NCI-H1694 (cell line): ENCODE data around the gene NLGN1.

Experiments used
- DNase-seq: peaks from one replicate; lab custom pipeline; 2025; lab: John Stamatoyannopoulos, UW

NLGN1 gene

DNA sequence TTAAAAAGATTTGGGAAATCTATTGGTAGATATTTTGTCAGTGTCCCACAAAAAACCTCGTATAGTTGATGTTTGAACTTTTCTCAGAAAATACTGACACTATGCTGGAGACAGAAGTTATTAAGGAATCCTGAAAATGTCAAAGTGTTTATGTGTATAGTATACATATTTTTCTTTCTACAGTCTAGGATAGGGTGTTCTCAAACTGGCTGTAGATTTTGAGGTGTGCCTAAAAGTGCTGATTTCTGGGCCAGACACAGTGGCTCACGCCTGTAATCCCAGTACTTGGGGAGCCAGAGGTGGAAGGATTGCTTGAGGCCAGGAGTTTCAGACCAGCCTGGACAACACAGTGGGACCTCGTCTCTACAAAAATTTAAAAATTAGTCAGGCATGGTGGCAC is 322.0 kb downstream of the NLGN1 start:
- no peak for DNase-seq

DNA sequence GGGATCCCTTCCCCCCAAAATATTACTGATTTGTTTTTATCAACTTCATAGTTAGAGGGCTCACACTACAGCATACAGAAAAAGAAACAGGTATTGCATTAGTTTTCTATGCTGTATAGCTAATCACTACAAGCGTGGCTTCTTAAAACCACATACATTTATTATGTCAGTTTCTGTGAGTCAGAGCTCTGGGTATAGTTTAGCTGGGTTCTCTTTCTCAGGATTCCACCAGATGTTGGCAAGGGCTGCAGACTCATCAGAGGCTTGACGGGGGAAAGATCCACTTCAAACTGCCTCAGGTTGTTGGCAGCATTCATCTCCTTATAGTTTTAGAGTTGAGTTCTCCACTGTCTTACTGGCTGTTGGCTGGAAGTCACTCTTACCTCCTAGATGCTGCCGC is 328.0 kb downstream of the NLGN1 start:
- DNase-seq: no peak

DNA sequence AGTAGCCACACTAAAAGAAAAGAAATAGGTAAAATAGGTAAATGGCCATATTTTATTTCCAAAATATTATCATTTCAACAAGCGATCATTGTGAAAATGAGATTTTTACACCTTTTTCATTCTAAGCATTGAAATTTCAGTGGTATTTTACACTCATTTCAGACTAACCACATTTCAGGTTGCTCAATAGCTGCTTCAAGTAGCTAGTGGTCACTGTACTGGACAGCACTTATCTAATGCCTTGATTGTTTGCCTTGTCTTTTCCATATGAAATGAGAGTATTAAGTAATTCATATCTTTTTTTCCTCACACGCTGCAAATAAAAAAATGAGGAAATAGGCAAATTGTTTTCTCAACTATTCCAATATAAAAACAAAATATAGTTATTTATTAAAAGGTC is 332.8 kb downstream of the NLGN1 start:
- no peak for DNase-seq

DNA sequence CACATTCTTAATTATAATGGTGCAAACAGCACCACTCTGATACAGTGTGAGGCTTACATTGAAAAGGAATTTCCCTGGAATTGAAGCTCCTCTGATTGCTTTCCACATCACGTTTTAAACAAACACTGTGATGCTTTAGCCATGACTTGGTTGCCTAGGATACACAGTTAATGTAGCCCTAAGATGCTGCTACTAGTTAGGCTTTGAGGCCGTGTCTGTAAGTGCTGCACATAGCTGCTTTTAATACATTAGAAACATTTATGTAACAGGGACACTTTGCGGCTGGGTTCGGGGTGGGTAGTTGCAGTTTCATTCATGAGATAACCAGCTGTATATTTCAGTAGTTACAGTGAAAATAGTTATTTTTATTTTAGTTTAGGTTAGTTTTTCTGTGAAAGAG is 334.7 kb downstream of the NLGN1 start:
- no peak for DNase-seq

GRCh38 chr3:173733029-173733652 is 335.6 kb downstream of the NLGN1 start:
- peak; percentile 42 for DNase-seq

DNA sequence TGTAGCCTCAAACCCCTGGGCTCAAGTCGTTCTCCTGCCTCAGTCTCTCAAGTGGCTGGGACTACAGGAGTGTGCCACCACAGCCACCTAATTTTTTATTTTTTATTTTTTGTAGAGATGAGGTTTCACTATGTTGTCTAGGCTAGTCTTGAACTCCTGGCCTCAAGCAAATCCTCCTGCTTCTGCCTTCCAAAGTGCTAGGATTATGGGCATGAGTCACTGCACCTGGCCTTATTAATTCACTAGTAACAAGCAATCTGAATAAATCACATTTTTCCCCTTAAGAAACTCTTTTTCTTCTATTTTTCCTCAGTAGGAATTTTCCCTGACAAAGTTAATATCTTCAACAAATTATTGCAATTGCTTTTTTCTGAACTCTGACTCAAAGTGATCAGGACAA is 336.9 kb downstream of the NLGN1 start:
- no peak for DNase-seq

- no peak for DNase-seq
These were observed 337.4 kb downstream of the NLGN1 start for GRCh38 chr3:173734895-173735294.

GRCh38 chr3:173735841-173736240 is 338.3 kb downstream of the NLGN1 start:
- DNase-seq: no peak

- DNase-seq: no peak
These were observed 339.7 kb downstream of the NLGN1 start for GRCh38 chr3:173737167-173737808.

DNA sequence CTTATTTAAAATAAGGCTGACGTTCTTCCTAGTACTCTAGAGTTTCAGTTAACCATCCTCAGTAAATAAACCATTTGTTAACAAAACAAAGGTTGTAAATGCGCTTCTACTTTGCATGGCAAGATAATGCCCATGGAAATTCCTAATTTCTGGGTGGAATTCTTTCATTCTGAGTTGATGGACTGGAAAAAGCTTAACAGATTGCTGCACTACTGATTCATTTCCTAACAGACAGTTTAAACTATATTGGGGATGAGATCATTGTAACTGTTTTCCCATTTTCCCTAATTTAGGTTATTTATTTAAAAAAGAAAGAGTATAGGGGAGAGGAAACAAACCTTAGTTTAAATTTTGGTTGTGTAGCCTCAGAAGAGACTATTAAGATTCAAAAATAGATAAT is 342.2 kb downstream of the NLGN1 start:
- DNase-seq: no peak

GRCh38 chr3:173742491-173742890 is 344.9 kb downstream of the NLGN1 start:
- no peak for DNase-seq

GRCh38 chr3:173743111-173743510 is 345.6 kb downstream of the NLGN1 start:
- no peak for DNase-seq

DNA sequence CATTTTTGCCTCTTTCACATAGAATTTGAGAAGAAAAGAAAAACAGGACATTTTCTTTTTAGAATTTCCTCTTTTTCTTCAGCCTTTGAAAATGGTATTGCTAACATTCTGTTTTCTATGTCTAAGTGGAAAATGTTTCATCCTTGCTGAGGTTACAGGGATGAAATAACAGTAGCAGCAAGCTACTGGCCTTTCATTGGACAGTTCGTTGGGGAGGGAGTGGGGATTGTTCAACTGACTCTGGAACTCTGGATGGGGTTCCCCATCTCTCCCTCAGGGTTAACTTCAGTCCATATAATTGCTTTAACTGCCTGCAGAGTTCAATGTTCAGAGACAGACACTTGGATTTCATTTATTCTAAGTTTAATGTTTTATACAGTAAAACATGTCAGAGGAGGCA is 346.0 kb downstream of the NLGN1 start:
- no peak for DNase-seq

- no peak for DNase-seq
These were observed 346.9 kb downstream of the NLGN1 start for GRCh38 chr3:173744479-173744878.

DNA sequence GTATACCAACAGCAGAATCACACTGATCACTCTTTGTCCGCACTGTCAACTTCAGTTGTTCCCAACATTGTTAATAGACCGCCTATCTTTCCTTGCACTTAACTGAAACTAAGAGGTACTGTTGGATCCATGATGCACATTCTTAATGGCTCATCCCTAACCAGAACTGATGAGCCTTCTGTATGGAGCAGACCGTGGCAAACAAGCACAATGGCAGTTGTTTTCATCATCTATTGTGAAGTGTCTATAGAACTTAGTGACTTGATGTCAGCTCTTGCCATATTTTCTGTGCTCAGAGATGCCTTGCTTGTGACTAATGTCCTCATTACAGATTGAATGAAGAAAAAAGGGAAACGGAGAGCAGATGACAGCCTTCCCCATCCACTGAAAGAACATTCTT is 347.4 kb downstream of the NLGN1 start:
- DNase-seq: no peak

- no peak for DNase-seq
These were observed 348.6 kb downstream of the NLGN1 start for GRCh38 chr3:173745952-173746682.

DNA sequence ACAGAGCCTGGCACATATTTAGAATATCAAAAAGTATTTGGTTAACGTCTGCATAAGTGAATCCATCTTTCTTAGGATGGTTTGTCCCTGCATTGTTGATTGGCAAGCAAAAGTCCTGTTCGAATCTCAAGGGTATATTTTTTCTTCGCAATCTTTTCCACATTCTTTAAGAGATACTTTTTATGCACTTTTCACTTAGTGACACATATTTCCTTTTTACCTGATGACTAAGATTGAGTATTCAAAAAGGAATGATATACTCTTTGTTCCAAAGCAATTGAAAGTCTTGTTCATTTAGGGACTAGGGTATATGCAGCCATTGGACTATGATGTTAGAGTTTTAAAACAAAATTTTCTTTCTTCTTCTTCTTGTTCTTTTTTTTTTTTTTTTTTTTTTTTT is 349.9 kb downstream of the NLGN1 start:
- DNase-seq: no peak

- no peak for DNase-seq
These were observed 350.6 kb downstream of the NLGN1 start for GRCh38 chr3:173748105-173748504.

GRCh38 chr3:173750095-173750494 is 352.6 kb downstream of the NLGN1 start:
- no peak for DNase-seq

GRCh38 chr3:173750591-173750990 is 353.0 kb downstream of the NLGN1 start:
- DNase-seq: no peak

DNA sequence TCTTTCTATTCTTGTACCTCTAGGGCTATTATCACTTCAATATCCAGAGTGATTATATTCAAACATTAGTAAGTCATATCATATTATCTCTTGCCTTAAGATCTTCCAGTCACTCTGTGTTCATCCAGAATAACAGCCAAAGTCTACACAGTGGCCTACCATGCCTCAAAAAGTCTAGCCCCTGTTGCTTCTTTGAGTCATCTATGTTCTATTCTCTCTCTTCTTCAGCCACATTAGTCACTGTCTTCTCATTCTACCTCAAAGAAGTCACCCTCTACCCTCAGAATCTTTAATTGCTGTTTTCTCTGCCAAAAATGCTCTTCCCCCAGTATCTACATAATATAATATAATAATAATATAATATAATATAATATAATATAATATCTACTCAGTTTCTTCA is 356.0 kb downstream of the NLGN1 start:
- DNase-seq: no peak

DNA sequence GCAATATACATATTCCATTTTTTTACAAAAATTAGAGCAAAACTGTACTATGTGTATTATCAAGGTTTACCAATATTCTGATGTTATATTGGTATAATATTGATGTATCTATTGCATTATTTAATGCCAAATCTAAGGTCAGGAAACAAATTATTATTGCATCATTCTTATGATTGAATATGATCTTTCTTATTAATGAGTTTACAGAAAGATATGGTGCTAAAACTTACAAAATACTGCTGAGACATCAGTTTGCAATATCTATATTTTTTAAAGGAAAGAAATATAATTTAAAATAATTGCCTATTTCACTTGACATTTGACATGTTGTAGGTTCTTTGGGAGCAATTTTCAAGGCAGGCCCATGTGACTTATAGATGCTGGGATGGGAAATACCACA is 357.6 kb downstream of the NLGN1 start:
- no peak for DNase-seq

- no peak for DNase-seq
These were observed 363.6 kb downstream of the NLGN1 start for GRCh38 chr3:173761161-173761560.

DNA sequence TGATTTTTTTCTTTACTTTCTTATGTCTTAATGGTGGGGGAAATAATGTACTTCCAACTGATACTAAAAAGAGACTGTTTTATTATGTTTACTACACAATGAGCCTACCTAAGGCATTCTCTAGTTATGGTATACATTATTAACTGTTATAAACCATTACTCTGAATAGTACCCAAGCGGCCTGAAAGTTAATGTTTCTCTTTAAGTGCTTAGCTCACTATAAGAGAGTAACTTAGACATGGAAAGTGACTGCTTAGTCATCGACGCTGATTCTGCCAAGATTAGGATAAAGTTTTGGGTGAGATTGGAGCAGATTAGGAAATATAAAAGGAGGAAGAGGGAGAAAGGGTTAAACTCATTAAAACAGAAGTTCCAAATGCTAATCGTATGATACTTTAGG is 365.0 kb downstream of the NLGN1 start:
- DNase-seq: no peak
